GM21619 (cell line): Measurements from ENCODE around the gene EFNA4.
"Not testable (repeated sequence)": the region's sequence is repeated elsewhere in the genome, so short reads cannot be mapped to it uniquely, and the experiment has no call there.

Source experiments
- ATAC-seq: cut with Tn5 transposase; IDR thresholded peaks from one replicate; pipeline ENCODE4 v1.9.1; 2021; ENCODE audit not compliant: unreplicated experiment

EFNA4 gene

DNA sequence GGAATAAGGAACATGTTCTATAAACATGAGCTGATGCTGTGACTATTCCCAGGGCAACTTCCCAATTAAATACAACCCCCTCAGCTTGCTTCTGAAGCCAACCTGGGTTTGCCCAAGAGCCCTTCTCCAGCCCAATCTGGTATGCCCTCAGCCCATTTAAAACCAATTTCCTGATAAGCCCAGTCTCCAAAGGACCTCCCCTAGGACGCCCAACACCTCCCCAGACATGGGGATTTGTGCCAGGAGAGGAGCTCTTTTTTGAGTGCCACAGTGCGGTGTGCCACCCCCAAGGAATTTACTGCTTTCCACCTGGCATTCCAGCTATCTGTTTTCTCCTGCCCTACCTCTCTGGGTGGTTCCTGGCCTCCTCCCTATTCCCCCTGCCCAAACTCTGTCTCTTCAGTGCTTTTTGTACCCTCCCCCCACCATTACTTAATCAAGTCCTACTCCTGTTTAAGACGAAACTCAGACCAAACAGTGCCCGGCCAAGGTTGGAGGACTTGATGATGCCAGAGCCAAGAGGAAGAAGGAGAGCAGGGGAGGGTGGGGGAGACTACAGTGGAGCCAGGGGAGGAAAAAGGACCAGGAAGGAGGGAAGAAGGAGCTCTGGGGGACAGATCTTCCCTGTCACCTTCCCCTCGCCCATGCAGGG is 52.7 kb downstream of the EFNA4 start:
- ATAC-seq = no peak

- no peak for ATAC-seq
Observed at GRCh38 chr1:155117610-155118009, 54.1 kb downstream of the EFNA4 start.

DNA sequence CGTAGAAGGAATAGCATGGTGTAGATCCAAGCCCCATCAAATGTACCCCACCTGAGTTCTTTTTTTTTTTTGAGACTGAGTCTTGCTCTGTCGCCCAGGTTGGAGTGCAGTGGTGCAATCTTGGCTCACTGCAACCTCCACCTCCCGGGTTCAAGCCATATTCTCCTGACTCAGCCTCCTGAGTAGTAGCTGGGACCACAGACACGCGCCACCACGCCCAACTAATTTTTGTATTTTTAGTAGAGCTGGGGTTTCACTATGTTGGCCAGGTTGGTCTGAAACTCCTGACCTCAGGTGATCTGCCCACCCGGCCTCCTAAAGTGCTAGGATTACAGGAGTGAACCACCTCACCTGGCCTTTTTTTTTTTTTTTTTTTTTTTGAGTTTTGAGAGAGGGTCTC is 54.5 kb downstream of the EFNA4 start:
- not testable (repeated sequence) for ATAC-seq
